Prostate gland (tissue), 2 donors: ENCODE data around the gene KCNV2.

Experiments used
- POLR2A ChIP-seq: fragments of 450-650 bp; IDR thresholded peaks from one replicate; pipeline ENCODE4 v1.6.1; 2016; ENCODE audit warnings: antibody characterized with exemption, mild to moderate bottlenecking
- POLR2AphosphoS5 ChIP-seq: sonication (generic); formaldehyde crosslinking; IDR thresholded peaks from one replicate; pipeline ENCODE4 v1.6.1; 2017; ENCODE audit warnings: antibody characterized with exemption
- TF ChIP-seq, protein P1 (sequence below), 4 experiments: fragments of 200-600 bp in 2 of 4; fragments of 450-650 bp in 2 of 4; sonication (generic) in 2 of 4; IDR thresholded peaks; 1 replicate in 3 of 4; 2 replicates in 1 of 4; pipeline ENCODE4 v1.5.1; 2016 to 2019; ENCODE audit warnings: antibody characterized with exemption in 4 of 4, mild to moderate bottlenecking in 2 of 4, moderate library complexity in 2 of 4

- no peak for TF ChIP-seq POLR2AphosphoS5
- TF ChIP-seq, protein P1, sequence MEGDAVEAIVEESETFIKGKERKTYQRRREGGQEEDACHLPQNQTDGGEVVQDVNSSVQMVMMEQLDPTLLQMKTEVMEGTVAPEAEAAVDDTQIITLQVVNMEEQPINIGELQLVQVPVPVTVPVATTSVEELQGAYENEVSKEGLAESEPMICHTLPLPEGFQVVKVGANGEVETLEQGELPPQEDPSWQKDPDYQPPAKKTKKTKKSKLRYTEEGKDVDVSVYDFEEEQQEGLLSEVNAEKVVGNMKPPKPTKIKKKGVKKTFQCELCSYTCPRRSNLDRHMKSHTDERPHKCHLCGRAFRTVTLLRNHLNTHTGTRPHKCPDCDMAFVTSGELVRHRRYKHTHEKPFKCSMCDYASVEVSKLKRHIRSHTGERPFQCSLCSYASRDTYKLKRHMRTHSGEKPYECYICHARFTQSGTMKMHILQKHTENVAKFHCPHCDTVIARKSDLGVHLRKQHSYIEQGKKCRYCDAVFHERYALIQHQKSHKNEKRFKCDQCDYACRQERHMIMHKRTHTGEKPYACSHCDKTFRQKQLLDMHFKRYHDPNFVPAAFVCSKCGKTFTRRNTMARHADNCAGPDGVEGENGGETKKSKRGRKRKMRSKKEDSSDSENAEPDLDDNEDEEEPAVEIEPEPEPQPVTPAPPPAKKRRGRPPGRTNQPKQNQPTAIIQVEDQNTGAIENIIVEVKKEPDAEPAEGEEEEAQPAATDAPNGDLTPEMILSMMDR (IDR thresholded peaks at IDR 0.05), result no peak
- no peak for TF ChIP-seq POLR2A
These were observed 25.7 kb upstream of the KCNV2 start for GRCh38 chr9:2691626-2692025.
